SU-DHL-6 (cell line): ENCODE data around the gene A3GALT2.

Experiments
- H2AFZ ChIP-seq: fragments of 200-600 bp; sonication (generic); 2 replicates; pipeline ENCODE4 v1.6.1; 2014; ENCODE audit warnings: low read depth, mild to moderate bottlenecking, moderate library complexity, mixed read lengths, antibody characterized with exemption, low read length; ENCODE audit not compliant: severe bottlenecking
- H3F3A ChIP-seq: fragments of 200-600 bp; shearing (Covaris generic); 2 replicates; pipeline ENCODE4 v1.6.0; 2016; ENCODE audit warnings: antibody characterized with exemption, mild to moderate bottlenecking; ENCODE audit not compliant: insufficient read depth
- H3K27ac ChIP-seq: fragments of 200-600 bp; sonication (generic); 2 replicates; pipeline ENCODE4 v1.5.1; 2016; ENCODE audit warnings: low read depth, mild to moderate bottlenecking, low read length, moderate library complexity, mixed read lengths
- H3K27me3 ChIP-seq: fragments of 200-600 bp; sonication (generic), shearing (Covaris generic); 2 replicates; pipeline ENCODE4 v1.6.0; 2014; ENCODE audit warnings: mild to moderate bottlenecking, low read length
- H3K36me3 ChIP-seq: fragments of 200-600 bp; sonication (generic); 2 replicates; pipeline ENCODE4 v1.6.1; 2014; ENCODE audit warnings: mild to moderate bottlenecking, low read length, mixed read lengths
- H3K4me2 ChIP-seq: fragments of 300-600, 200-600 bp; shearing (Covaris generic), sonication (generic); 2 replicates; pipeline ENCODE4 v1.6.0; 2014; ENCODE audit warnings: low read length, low read depth, mild to moderate bottlenecking; ENCODE audit not compliant: poor library complexity, severe bottlenecking
- H3K4me3 ChIP-seq: fragments of 200-600 bp; sonication (generic); 2 replicates; pipeline ENCODE4 v1.5.1; 2014; ENCODE audit warnings: antibody characterized with exemption, low read length, mild to moderate bottlenecking, mixed read lengths; ENCODE audit not compliant: insufficient read depth, poor library complexity, severe bottlenecking
- H3K79me2 ChIP-seq: fragments of 200-600 bp; sonication (generic); 2 replicates; pipeline ENCODE4 v1.6.1; 2014; ENCODE audit warnings: mild to moderate bottlenecking, low read length, moderate library complexity; ENCODE audit not compliant: insufficient read depth
- H3K9ac ChIP-seq: fragments of 200-600 bp; sonication (generic); 2 replicates; pipeline ENCODE4 v1.7.0; 2014; ENCODE audit warnings: mild to moderate bottlenecking, low read length
- H3K9me2 ChIP-seq: fragments of 200-600 bp; sonication (generic); replicated peaks from 2 replicates; pipeline ENCODE4 v1.6.1; 2014; ENCODE audit warnings: low read length; ENCODE audit not compliant: insufficient read depth
- H3K9me3 ChIP-seq: fragments of 200-600 bp; sonication (generic); 2 replicates; pipeline ENCODE4 v1.6.1; 2014; ENCODE audit warnings: low read length, mixed read lengths; ENCODE audit not compliant: insufficient read depth
- H4K20me1 ChIP-seq: fragments of 200-600 bp; sonication (generic); 2 replicates; pipeline ENCODE4 v1.6.1; 2014; ENCODE audit warnings: low read depth, mild to moderate bottlenecking, antibody characterized with exemption, low read length, moderate library complexity, mixed read lengths
- EZH2phosphoT487 ChIP-seq: fragments of 200-600 bp; sonication (generic), shearing (Covaris generic); conservative IDR thresholded peaks from 2 replicates; pipeline ENCODE4 v1.6.1; 2018; ENCODE audit warnings: mild to moderate bottlenecking, antibody characterized with exemption, low read length, moderate library complexity, mixed read lengths
- TF ChIP-seq, protein P1 (sequence below): fragments of 200-600 bp; sonication (generic); IDR thresholded peaks from one replicate; pipeline ENCODE4 v1.5.1; 2017; ENCODE audit warnings: antibody characterized with exemption, mild to moderate bottlenecking, low read length, moderate library complexity; ENCODE audit not compliant: insufficient read depth, poor library complexity, severe bottlenecking

The A3GALT2 gene

DNA sequence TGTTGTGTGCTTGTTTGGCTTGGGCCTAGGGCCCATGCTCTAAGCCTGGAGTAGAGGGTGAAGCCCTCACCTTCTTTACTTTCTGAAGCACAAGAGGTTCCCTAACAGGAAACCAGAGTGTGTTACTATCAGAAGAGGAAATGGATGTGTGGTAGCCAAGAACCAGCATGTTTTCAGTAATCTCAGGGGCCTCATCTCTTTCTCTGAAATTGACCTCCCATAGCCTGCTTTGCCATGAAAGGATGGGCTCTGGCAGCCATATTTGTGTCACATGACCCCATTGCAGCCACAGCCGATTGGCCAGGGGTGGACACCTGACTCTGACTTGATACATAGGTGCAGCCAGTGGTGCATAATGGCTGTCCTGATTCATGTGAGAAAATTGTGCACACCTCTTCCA is 18.6 kb downstream of the A3GALT2 start:
- H3K9me3 ChIP-seq, result no peaks in the 10 kb centered on the region
- no peak overlapping the region for H2AFZ ChIP-seq
- no peaks in the 10 kb centered on the region for H3K9me2 ChIP-seq
- no peak overlapping the region for H3K4me2 ChIP-seq
- no peaks in the 10 kb centered on the region for H3K27me3 ChIP-seq
- H3K36me3 ChIP-seq, result no peaks in the 10 kb centered on the region
- no peak overlapping the region for H3K27ac ChIP-seq
- H4K20me1 ChIP-seq, result no peaks in the 10 kb centered on the region
- H3K9ac ChIP-seq, result no peak overlapping the region
- TF ChIP-seq, protein P1, sequence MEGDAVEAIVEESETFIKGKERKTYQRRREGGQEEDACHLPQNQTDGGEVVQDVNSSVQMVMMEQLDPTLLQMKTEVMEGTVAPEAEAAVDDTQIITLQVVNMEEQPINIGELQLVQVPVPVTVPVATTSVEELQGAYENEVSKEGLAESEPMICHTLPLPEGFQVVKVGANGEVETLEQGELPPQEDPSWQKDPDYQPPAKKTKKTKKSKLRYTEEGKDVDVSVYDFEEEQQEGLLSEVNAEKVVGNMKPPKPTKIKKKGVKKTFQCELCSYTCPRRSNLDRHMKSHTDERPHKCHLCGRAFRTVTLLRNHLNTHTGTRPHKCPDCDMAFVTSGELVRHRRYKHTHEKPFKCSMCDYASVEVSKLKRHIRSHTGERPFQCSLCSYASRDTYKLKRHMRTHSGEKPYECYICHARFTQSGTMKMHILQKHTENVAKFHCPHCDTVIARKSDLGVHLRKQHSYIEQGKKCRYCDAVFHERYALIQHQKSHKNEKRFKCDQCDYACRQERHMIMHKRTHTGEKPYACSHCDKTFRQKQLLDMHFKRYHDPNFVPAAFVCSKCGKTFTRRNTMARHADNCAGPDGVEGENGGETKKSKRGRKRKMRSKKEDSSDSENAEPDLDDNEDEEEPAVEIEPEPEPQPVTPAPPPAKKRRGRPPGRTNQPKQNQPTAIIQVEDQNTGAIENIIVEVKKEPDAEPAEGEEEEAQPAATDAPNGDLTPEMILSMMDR, result no peak
- no peak for TF ChIP-seq EZH2phosphoT487
- no peak overlapping the region for H3K4me3 ChIP-seq
- H3F3A ChIP-seq, result no peaks in the 10 kb centered on the region
- no peaks in the 10 kb centered on the region for H3K79me2 ChIP-seq

DNA sequence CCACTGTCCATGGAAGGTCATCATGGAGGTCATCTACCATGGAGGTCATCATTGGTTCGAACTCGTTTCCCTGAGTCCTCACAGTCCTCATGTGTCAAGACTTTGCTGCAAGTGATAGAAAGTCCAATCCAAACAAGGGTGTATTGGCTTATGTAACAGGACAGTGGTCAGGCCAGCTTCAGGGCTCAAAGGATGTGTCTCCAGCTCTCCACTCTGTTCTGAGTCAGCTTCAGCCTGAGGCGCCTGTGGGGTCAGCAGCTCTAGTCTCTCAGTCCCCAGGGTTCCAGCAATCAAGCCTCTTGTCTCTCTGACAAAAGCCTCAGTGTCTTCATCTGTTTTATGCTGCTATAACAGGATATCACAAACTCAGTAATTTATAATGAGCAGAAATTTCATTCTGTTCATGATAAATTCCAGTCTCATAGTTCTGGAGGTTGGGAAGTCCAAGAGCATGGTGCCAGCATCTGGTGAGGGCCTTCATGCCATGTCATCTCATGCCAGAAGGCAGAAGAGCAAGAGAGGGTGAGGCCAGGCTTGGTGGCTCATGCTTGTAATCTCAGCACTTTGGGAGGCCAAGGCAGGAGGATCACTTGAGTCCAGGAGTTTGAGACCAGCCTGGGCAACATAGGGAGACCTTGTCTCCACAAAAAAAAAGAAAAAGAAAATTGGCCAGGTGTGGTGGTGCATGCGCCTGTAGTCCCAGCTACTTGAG is 19.5 kb downstream of the A3GALT2 start:
- Histone ChIP-seq H3K9me2 (no peaks in the 10 kb centered on the region), H3K4me3 (no peak overlapping the region), H3K9me3 (no peaks in the 10 kb centered on the region), H3K36me3 (no peaks in the 10 kb centered on the region), H3K4me2 (no peak overlapping the region), H2AFZ (no peak overlapping the region), H3F3A (no peaks in the 10 kb centered on the region), H3K79me2 (no peaks in the 10 kb centered on the region), H3K27ac (no peak overlapping the region), H4K20me1 (no peaks in the 10 kb centered on the region), H3K9ac (no peak overlapping the region), H3K27me3 (no peaks in the 10 kb centered on the region)
- TF ChIP-seq, protein P1, result no peak
- no peak for TF ChIP-seq EZH2phosphoT487

DNA sequence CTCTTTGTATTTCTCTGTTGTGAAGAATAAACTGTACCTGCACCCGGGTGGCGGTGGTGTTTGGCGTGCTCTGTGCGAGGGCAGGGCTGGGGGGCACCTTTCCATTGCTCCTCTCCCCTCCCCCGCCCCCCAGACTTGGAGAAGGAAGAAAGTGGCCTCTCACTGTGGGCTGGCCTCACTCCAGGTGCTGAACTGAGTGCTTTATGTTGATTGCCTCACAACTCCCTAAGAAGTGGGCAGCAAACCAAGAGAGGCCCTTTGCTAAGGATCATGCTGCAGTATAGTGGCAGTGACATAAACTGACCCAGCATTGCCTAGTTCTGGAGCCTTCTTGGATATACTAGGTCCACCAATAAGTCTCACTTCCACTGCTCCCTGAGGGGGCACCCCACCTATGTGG is 20.2 kb downstream of the A3GALT2 start:
- no peaks in the 10 kb centered on the region for H4K20me1 ChIP-seq
- TF ChIP-seq, protein P1, result no peak
- no peak for TF ChIP-seq EZH2phosphoT487
- H3K9me2 ChIP-seq, result no peaks in the 10 kb centered on the region
- H3F3A ChIP-seq, result no peaks in the 10 kb centered on the region
- H3K4me2 ChIP-seq, result no peak overlapping the region
- H3K79me2 ChIP-seq, result no peaks in the 10 kb centered on the region
- H3K27ac ChIP-seq, result no peak overlapping the region
- no peaks in the 10 kb centered on the region for H3K9me3 ChIP-seq
- no peak overlapping the region for H3K9ac ChIP-seq
- no peak overlapping the region for H2AFZ ChIP-seq
- H3K36me3 ChIP-seq, result no peaks in the 10 kb centered on the region
- no peak overlapping the region for H3K4me3 ChIP-seq
- no peaks in the 10 kb centered on the region for H3K27me3 ChIP-seq
